Panc1 (cell line): ENCODE data around the gene CKS1B.

Source experiments
- CTCF ChIP-seq: fragments of 450-650 bp; IDR thresholded peaks from 2 replicates; pipeline ENCODE4 v1.5.1; 2017; ENCODE audit warnings: mild to moderate bottlenecking
- POLR2AphosphoS5 ChIP-seq: IDR thresholded peaks from 2 replicates; pipeline ENCODE4 v1.6.1; 2012; ENCODE audit warnings: mild to moderate bottlenecking, low read depth, low read length, moderate library complexity
- REST ChIP-seq, 2 experiments: IDR thresholded peaks; 2 replicates each; pipeline ENCODE4 v1.6.1; 2011 to 2012; ENCODE audit warnings: low read depth in 2 of 2, control low read depth in 1 of 2, low read length in 1 of 2, mild to moderate bottlenecking in 1 of 2, moderate library complexity in 1 of 2; ENCODE audit not compliant: insufficient read depth in 1 of 2

- no peak for TF ChIP-seq CTCF
- TF ChIP-seq REST (IDR thresholded peaks at IDR 0.05; ENCODE audit: insufficient read depth in 1 of 2, low read depth in 2 of 2, low read length in 1 of 2), result no peak
- TF ChIP-seq POLR2AphosphoS5, result no peak
Observed at GRCh38 chr1:155003766-155004351, 29.4 kb downstream of the CKS1B start.
